ENCODE measurements around the gene PCSK6.
"Not testable (repeated sequence)": the region's sequence is repeated elsewhere in the genome, so short reads cannot be mapped to it uniquely, and the experiment has no call there.

The PCSK6 gene

DNA sequence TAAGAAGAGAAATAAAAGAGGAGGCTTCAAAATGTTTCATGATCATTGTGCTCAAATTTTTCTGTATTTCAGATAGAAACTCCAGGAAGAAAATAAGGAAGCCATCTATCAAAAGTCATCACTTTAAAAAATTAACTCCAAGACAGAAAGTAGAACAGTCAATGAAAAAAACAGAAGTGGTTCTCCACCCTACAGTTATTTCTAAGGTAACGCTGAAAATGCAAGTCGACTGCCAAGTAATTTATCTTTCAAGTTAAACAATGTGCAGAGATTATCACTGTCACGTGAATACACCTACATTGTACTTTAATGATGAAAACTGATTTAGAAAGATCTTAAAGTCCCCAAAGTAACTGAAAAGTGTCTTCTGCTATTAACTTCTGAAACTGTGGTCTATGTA lies 115.9 kb downstream of the PCSK6 start:
- DNase-seq = no peak

DNA sequence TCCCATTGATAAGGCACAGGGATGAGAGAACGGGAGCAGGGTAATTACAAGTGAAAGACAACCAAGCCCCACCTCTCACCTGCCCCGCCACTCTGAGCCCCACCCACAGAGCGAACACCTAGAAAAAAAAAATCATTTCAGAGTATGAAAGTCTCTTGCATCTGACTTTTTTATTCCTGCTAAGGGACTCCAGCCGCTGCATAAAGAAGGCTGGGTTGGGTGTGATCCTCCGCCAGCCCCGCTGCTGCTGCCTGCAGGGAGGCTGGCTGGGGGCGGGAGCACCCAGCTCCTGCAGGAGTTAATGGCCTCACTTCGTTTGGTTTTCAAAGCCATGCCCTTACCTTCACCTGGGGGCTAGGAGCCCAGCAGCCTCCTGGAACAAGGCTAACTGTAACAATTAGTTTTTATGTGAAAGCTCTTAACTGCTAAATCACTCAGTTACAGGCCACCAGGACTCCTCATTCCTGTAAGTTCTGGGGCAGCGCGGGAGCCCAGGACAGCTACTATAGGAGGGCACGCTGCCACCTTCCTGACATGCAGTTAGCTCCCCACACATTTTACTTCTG lies 116.5 kb downstream of the PCSK6 start:
- no peak for DNase-seq

DNA sequence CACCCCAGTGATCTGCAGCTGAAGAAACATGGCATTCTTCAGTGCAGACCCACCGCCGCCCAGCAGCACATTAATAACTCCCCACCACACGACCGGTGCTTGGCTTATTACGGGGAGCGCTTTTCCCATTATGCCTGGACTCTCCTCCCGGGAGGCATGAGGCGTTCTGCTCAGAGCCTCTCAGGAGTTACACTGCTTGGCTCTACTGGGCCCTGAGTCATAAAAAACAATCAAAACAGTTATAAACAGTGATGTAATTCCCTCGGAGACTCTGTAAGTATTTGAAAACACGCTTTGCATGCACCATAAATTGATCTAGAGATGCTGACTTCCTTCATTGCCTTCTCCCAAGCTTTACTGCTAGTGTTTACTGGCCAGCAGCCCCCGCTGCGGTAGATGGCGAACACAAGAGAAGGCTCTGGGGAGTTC lies 117.3 kb downstream of the PCSK6 start:
- no peak for DNase-seq

- no peak for DNase-seq
Measured at GRCh38 chr15:101371519-101371918, 118.0 kb downstream of the PCSK6 start.

GRCh38 chr15:101371081-101371480 lies 118.4 kb downstream of the PCSK6 start:
- no peak for DNase-seq

DNA sequence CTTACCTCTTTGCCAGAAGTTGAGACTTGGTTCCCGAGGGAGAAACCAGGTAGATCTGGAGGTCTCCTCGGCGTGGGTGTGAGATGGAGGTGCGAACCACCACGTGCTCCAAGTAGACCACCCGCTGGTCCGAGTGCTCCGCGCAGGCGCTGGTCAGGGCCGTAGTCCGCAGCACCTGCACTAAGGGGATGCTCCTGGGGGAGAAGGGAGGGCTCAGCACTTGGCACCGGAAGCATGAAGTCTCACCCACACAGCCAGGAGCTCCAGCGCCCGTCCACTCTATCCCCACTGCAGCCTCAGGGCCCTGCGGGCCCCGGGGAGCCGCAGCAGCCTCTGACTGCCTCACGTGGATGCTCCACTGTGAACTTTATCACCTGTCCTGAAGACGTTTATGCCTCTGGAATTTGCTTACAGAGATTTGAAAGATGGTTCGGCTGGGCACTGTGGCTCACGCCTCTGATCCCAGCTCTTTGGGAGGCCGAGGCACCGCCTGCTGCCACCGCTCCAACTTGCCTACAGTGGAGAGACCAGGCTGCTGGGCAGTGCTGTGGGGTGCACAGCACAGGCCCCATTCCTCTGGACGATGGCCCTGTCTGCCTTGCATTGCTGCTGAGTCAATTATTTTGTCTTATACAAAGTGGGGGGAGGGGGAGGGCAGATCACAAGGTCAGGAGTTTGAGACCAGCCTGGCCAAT lies 119.0 kb downstream of the PCSK6 start:
- no peak for DNase-seq

DNA sequence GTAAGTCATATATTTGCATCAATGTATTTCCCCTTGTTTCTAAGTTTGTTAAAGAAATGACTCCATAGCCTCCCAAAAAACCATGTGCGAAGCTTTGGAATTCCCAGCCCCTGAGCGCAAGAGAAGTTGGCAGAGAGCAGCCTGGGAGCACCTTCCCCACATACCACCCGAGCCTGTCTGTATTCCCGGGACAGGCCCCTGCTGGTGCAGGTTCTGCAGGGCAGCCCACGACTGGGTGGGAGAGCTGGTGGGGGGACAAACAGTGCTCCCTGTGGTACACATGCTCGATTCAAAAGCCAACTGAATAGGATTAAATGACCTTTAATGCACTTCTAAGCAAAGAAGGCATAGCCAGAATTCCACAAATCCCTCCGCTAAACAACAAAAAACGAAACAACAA lies 119.8 kb downstream of the PCSK6 start:
- DNase-seq = no peak

GRCh38 chr15:101368861-101369642 lies 120.5 kb downstream of the PCSK6 start:
- no peak for DNase-seq

DNA sequence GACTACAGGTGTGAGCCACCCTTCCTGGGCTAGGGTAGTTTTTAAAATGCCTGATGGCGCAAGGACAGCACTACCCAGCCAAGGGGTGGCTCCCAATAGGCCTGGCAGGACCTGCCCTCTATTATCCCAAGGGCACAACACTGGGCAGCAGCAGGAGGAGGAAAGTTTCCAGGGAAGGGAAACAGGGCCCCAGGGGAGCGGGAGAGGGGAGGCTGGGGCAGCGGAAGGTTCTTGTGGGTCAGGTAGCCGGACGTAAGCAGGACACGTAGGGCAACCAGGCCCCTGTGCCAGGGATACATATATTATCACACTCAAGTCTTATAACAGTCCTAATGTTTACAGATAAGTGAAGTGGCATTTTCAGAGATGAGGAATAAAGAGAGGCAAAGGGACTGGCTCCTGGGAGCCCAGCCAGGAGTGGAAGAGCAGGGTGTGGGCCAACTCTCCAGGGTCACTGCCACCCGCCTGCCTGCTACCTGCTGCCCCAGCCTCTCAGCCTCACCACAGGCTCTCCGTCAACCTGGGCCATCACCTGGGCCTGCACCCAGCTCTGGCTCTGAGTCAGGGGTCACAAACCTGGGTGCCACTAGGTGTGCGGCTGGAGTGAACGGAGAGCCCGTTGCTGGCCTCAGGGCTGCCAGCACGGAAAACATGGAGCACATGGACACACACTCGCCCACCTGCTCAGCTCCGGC lies 121.3 kb downstream of the PCSK6 start:
- DNase-seq = no peak

DNA sequence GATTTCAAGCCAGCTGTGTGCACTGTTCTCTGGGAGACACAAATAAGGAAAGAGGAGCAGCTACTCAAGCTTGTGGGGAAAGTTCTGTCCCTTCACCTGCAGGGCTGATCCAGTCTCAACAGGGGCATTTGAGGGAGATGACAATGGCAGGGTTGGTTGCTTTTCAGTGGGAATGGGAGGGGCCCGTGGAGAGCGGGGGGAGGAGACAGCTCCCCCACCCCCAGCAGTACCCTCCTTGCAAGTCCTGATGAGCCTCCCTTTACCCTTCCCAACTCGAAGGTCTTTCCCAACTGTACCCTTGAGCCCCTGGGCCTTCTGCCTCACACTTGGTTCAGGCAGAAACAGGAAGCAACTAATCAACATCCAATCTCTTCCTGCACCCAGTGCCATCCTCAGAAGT lies 122.7 kb downstream of the PCSK6 start:
- DNase-seq = no peak

DNA sequence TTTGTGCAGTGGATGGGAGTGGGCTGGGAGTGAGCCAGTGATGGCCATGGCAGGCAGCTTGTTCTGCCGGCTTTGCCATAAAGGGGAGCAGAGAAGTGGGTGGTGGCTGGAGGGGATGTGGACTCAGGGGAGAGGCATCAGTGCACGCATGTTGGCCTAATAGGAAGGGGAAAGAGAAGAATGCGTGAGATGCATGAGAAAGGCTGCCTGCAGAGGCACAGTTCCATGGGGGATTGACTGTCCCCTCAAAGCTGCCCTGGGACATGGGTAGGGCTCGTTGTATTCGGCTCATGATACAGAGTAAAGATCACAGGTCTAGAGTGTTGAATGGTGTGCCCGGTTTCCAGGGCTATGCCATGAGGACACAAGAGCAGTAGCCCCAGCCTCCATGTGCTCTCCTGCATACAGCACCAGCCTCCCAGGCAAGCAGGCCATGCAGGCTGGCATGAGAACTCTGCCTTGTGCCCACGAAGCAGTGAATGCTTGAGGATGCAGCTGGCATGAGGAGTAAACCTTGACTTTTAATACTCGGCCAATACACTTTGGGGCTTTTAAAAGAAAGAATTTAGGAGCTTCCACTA lies 126.4 kb downstream of the PCSK6 start:
- no peak for DNase-seq

- DNase-seq = no peak
Measured at GRCh38 chr15:101362359-101362758, 127.1 kb downstream of the PCSK6 start.

DNA sequence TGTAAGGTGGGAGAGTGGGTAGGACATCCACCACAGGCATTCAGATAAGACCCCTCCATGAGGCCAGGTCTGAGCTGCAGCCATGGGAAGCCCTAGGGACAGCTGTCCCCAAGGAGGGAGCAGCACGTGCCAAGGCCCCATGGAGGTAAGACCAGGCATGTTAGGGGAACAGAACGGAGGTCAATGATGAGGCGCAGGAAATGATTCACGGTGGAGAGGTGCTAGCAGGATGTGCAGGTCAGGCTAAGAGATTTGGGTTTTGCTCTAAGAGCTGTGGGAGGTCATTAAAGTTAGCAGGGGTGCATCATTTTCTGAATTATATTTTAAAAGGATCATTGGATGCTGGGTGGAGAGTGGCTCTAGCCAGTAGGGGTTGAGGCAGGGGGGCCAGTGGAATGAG lies 128.1 kb downstream of the PCSK6 start:
- no peak for DNase-seq

GRCh38 chr15:101359365-101359947 lies 130.1 kb downstream of the PCSK6 start:
- no peak for DNase-seq

DNA sequence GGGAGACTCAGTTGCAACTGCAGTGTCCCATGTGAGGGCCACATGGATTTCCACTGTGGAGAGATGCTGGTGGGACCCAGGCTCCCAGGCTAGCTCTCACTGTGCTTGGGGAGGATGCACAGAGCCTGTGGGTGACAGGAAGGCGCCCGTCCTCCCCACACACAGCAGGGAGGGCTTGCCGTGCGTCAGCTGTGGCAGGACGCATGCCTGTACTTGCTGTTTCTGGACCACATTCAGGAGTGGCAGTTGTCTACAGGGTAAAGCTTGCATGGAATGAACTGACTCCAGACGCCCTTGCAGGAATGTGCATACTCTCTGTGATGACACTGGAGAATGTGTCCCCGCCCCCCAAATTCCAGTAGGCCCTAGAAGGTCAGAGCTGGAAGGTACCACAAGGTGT lies 130.6 kb downstream of the PCSK6 start:
- no peak for DNase-seq

DNA sequence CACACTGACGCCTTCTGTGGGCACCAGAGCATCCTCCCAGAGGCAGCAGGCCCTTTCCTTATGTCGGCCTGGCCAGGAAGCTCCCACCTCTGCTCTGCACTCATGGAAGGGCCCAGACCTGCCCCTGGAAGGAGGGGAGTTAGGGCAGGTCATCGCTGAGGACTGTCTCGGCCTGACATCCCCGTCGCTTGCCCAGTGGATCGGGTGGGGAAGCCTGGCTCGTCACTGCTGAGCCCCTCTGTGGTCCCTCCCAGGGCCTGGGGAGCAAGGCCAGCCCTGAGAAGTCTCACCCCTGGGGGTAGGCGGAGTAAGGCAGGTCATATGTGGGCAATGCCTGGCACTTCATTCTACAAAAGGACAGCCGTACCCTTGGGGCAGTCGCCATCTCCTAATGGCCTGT lies 131.6 kb downstream of the PCSK6 start:
- no peak for DNase-seq

DNA sequence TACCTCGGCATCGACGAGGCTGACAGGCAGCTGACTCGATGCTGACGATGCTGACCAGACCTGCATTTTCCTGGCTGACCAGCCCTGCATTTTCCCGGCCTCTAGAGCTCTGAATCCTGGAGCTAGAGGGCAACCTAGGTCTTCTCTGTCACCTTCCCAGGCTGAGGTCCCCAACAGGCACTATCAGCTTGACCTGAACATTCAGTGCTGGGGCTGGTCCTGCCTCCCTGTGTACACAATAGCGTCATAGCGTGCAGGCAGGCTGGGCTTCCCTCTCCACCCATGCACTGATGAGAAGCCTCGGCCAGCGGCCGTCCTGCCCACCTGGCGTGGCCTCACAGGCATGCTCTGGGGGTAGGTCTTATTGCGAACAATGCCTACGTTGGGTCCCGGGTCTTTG lies 132.2 kb downstream of the PCSK6 start:
- DNase-seq = no peak

GRCh38 chr15:101356512-101357172 lies 132.9 kb downstream of the PCSK6 start:
- DNase-seq = not testable (repeated sequence)

DNA sequence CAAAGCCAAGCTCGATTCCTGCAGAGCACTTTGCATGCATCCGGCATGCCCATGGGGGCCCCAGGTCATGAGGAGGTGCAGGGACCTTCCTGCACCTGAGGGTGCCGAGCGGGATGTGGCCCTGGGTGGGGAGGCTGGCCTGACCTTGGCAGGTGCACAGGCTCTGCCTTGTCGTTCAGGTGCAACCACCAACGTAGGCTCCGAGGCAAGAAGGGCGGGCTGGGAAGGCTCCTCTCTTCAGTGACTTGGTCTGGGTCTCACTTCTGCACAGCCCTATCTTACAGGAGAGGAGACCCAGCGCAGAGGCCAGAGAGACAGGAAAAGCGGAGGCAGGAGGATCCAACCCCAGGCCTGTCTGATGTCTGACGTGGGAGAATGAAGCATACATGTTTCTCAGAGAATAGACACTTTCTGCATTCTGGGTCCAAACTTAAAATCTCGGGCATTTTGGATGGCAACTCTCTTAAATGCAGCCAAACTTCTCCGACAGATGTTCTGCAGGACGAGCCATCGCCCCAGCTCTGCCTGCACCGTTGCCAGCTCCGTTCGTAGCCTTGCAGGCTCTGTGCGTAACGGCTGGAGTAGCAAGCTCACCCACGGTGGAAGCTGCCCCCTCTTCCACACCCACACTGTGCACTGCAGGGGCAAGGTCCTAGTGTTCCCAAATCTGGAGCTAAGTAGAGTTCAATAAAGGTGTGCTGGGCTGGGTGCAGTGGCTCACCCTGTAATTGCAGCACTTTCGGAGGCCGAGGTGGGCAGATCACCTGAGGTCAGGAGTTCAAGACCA lies 133.6 kb downstream of the PCSK6 start:
- no peak for DNase-seq

DNA sequence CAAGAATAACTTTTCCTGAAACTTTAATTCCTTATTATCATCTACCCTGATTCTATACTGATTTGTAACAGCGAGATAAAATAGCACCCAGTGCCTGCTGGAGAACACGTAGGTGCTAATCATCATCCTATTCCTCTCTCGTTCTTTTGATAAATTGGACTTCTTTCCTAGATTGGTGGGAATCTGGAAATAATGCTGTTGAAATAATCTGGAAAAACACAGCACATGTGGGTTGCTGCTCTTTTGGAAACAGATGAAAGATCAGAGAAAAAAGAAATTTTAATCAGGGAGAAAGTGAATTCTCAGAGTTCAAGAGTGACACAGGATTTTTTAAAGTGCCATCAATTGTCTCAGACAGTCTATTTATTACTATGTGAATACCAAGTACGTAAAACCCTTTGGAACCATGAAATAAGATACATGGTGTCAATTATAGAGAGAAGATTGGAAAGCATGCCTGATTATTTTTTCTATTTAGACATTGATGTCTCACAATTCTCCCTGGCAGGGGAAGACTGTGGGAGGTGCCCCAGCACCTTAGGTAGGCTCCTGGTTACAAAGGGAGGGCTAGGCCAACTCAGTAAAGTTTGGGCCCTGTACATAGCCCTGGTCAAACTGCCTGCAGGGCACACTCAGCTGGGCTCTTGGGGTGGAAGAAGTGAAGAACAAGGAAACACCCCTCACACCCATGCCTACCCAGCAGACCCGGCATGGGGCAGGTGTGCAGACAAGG lies 134.4 kb downstream of the PCSK6 start:
- no peak for DNase-seq

GRCh38 chr15:101353240-101353639 lies 136.3 kb downstream of the PCSK6 start:
- no peak for DNase-seq
